Stimulated activated CD8-positive, alpha-beta memory T cell treated with anti-CD3 and anti-CD28 coated beads, Interleukin-12 subunit alpha, Interleukin-12 subunit beta, amount 100 ng/mL, for 4 hours (primary cell): ENCODE data around the gene CDC14A.

ENCODE experiments used
- DNase-seq: peaks from one replicate; pipeline ENCODE4 v3.0.0-alpha.2; 2020; ENCODE audit warnings: low read depth

The CDC14A gene

DNA sequence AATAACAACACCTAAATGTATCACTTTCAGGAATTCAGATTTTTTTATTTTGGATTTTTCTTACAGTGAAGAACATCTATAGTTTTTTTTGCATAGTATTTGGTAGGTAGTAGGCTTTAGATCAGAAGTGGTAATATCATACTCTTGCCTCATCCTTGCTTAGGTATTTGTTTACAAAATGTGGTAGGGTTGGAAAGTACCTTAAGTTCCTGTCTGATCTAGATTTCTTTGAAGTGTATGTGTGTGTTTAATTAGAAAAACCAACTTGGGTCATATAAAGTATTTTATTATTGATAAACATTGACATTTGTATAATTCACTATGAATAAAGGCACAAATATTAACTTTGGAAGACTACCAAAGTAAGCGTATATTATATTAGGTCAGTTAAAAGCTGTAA lies 100.3 kb downstream of the CDC14A start:
- no peak for DNase-seq

DNA sequence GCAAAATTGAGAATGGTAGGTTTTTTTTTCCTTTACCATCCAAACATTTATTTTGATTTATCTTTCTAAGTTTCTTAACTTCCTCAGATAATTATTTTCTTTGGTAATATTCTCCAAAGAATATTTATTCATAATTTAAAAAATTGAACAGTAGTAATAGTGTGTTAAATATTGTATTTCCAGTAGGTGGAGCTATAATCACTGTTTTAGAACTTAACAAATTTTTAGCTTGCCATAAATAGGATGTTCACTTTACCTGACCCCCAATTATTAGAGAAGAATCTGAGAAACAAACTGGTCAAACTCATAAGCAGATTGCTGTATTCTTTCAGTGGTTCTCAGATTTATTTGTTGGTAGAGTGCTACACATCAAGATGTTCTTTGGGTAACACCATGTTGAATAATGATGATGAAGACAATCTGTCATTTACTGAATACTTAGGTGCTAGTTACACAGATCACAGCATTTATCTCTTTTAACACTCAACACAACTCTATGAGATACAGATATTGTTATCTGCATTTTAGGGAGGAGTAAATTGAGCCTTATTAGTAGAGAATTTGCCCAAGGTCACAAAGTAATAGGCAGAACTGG lies 103.3 kb downstream of the CDC14A start:
- no peak for DNase-seq

GRCh38 chr1:100456880-100457279 lies 104.6 kb downstream of the CDC14A start:
- no peak for DNase-seq

GRCh38 chr1:100457683-100458082 lies 105.4 kb downstream of the CDC14A start:
- DNase-seq, result no peak

- DNase-seq, result no peak
These were observed 106.5 kb downstream of the CDC14A start for GRCh38 chr1:100458661-100459357.

DNA sequence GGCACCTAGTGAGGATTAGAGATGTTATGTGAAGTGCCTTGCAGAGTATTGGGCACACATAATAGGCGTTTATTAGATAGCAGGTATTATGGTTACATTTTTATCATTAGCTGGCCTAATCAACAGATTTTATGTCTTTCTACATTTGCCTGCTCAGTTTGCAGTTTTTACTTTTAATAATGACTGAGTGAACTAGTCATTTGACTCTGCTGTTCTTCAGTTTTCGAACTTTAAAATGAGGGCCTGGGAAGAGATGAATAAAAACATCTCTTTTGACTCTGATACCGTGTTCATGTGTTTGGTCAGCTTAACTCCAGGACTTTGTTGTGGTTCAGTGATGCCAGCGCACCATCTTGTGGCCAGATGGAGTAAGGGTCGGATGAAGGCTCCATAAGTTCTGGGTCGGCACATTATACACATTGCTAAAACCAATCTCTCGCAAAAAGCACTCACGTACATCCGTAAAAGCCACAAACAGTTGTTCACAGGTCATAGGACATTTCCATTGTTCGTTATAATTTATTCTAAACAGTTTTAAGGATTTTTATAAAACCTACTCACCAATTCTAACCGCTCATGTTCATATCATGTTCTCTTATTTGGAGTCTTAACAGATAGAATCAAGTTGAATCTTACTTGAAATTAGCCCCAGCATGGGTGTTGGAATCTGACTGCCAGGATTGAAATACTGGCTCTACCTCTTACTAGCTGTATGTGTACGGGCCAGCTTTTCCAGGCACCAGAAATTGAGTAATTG lies 107.2 kb downstream of the CDC14A start:
- peak; percentile 44 for DNase-seq

GRCh38 chr1:100461222-100461621 lies 108.9 kb downstream of the CDC14A start:
- no peak for DNase-seq

DNA sequence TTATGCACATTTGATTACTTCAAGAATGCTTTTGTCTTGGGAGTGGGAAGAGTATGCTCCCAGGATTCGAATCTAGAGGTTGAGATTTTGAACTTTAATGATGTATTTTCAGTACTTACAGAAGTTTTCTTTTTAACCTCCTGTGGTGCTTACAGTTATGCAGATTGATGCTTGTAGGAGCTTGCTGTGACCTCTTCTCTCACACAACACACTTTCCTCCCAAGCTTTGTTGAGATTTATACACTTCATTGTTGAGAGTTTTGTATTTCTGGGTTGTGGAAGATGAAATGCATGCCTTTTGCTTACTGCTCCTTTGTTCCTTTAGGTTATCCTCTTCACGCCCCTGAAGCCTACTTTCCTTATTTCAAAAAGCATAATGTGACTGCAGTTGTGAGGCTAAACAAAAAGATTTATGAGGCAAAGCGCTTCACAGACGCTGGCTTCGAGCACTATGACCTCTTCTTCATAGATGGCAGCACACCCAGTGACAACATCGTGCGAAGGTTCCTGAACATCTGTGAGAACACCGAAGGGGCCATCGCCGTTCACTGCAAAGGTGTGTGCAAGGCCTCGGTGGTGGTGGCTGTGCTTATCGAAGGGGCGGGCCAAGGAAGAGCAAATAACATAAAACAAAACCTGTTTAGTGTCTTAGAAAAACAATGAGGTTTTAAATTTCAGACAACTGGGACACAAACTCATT lies 110.2 kb downstream of the CDC14A start:
- DNase-seq, result no peak

GRCh38 chr1:100463791-100464424 lies 111.6 kb downstream of the CDC14A start:
- no peak for DNase-seq

GRCh38 chr1:100469578-100469977 lies 117.3 kb downstream of the CDC14A start:
- no peak for DNase-seq

DNA sequence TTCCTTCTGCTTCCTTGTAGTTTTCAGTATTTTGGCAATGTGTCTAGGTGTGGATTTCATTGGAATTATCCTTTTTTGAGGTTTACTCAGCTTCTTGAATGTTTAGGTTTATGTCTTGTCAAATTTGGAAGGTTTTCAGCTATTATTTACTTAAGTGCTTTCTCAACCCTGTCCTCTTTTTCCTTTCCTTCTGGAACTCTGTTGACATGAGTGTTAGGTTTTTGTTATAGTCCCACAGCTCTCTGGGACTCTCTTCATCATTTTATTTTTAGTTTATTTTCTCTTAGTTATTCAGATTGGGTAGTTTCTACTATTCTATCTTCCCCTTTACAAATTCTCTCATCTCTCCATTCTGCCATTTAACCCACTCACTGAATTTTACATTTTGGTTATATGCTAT lies 122.5 kb downstream of the CDC14A start:
- no peak for DNase-seq

DNA sequence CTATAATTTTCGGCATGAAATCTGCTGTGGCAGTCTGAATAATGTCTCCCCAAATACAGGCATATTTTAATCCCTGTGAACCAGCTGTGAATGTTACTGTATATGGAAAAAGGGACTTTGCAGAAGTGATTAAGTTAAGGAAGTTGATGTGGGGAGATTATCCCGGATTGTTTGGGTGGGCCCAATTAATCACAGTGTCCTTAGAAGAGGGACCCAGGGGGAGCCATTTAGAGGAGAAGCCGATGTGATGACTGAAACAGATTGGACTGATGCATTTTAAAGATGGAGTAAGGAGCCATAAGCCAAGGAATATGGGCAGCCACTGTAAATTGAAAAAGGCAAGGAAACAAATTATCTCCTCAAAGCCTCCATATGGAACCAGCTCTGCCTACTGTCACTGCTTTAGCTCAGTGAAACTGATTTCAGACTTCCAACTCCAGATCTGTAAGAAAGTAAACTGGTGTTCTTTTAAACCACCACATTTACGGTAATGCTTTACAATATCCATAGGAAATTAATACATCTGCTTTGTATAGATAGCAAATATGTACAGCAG lies 124.5 kb downstream of the CDC14A start:
- DNase-seq, result no peak

DNA sequence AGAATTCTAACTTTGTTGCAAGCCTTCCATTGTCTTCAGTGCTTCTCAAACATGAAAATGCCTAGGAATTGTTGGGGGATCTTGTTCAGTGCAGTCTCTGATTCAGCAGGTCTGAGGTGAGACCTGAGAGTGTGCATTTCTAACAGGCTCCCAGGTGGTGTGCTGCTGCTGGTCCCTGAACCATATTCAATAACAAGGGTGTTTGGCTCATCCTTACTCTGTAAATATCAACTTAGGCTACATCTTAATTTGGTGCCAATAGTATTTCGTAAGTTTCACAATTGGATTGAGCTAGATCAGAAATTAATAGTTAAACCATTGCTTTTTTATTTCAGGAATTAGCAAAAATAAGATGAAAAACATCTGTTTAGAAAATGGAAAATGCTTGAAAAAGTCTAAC lies 126.5 kb downstream of the CDC14A start:
- DNase-seq, result no peak

- no peak for DNase-seq
These were observed 127.5 kb downstream of the CDC14A start for GRCh38 chr1:100479620-100480338.

DNA sequence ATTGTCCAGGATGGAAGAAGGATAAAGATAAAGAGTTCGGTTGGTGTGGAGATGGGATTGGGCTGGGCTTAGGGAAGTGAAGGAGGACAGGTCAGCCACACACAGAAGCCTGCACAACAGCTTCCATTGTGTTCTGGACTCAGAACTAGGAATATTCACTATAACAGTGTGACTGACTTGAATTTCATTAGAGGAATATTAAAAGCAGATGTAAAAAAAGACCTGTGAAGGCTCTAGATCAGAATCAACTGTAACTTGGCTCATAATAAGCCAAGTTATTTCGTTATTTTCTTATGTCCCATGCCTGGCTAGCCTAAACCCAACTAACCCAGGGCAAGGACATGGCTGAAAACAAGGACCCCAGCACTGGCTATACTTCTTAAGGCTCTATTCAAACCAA lies 129.0 kb downstream of the CDC14A start:
- no peak for DNase-seq

DNA sequence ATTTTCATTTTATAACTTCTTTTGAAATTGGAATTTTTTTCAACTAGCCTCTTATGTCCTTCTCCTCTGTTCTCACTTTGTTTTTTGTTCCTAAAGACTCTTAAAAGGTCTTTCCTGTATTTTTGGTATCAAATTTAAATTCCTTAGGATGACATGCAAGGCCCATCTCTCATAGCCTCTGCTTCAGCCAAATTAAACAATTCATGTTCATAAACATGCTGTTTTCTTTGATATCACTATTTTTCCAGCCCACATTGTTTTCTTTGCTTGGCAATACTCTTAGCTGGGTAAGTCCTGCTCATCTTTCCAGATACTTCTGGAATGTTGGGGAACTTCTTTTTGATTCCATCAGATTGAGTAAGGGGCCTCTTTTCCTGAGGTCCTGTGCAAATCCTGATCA lies 129.9 kb downstream of the CDC14A start:
- DNase-seq, result no peak

- no peak for DNase-seq
These were observed 130.4 kb downstream of the CDC14A start for GRCh38 chr1:100482748-100483147.

GRCh38 chr1:100483230-100483629 lies 130.9 kb downstream of the CDC14A start:
- no peak for DNase-seq

- no peak for DNase-seq
These were observed 133.6 kb downstream of the CDC14A start for GRCh38 chr1:100485855-100486258.

DNA sequence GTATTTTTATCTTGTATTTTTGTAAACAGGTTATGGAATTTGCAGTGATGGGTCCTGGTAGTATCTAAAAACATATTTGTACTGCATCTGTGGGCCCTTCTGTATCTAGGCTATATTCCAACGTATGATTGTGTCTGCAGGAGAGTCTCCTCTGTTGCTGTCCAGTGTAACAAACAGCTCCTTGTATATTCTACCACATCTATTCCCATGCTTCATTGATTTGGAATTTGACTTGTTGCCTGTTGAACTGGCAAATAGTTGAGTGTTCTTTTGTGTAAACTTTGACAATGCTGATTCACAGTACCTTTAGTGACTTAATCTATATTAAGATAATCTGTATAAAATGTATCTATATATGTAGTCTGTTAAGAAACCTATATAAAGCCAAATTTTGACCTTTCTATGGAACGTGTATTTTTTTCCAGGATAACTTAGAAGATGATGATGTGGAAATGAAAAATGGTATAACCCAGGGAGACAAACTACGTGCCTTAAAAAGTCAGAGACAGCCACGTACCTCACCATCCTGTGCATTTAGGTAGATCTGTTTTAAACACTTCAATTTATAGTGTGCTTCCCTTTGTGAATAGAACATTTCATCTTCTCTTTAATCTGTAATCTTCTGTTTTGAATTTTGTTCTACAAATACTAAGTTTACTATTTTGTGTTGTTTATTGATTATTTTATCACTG lies 142.2 kb downstream of the CDC14A start:
- DNase-seq, result no peak

- DNase-seq, result no peak
These were observed 144.6 kb downstream of the CDC14A start for GRCh38 chr1:100496896-100497295.
